HG02970 (cell line): ENCODE measurements around the gene DAB1.

ENCODE experiments used
- ATAC-seq: cut with Tn5 transposase; IDR thresholded peaks from one replicate; pipeline ENCODE4 v1.9.1; 2021; ENCODE audit warnings: mild to moderate bottlenecking, moderate library complexity, moderate number of reproducible peaks; ENCODE audit not compliant: unreplicated experiment, low FRiP score

Gene DAB1

DNA sequence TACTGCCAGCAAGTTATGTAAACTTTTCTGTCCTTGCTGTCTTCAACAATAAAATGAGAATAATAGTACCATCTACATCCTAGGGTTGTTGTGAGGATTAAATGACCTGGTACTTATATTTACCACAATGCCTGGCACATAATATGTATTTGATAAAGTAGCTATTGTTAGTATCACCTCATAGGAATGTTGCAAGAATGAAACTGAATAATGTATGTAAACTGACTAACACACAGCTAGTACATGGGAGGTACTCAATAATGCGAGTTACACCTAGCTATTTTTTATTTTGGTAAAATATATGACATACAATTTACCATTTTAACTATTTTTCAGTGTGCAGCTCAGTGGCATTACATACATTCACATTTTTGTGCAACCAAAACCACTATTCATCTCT, 289.1 kb downstream of the DAB1 start:
- ATAC-seq = no peak

DNA sequence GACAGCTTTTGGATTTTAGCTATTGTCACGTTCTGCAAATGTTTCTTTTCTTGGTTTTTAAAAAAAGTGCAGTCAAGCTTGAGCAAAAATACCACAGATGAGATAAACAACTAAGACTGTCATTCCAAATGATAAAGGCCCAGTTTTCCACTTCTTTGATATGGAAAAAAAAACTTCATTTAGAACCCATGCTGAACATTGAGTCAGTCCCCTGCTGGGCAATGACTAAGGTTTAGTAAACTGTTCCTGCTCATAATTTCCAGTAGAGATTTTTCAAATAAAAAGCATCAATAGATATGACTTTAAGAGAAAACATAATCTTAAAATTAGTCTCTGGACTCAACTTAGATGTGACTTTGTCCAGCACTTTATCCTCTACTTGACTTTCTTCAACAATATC, 290.2 kb downstream of the DAB1 start:
- ATAC-seq = no peak

DNA sequence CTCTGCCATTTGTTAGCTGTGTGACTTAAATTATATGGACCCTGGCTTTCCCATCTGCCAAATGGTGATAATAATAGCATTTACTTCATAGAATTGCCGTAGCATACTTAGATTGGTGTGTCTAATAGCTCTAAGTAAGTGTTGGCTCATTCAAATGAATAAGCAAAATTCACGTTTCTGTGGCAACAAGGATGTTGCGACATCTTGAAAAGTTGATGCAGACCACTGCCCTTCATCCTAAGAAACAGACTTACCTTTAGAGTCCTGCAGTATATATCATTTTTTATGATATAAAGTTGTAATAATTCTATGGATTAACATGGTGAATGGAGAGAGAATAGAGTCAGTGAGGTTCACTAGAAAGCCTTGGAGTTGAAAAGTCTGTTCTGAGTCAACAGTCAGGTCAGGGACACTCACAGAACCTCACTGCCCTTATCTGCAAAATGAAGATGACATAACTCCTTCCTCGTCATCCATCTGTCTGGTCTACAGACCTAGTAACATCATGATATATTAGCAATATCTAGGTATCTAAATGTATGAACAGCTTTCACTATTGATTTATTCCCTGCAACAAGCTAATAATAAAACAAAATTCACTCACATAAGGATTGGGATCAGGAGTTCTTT, 290.8 kb downstream of the DAB1 start:
- no peak for ATAC-seq

DNA sequence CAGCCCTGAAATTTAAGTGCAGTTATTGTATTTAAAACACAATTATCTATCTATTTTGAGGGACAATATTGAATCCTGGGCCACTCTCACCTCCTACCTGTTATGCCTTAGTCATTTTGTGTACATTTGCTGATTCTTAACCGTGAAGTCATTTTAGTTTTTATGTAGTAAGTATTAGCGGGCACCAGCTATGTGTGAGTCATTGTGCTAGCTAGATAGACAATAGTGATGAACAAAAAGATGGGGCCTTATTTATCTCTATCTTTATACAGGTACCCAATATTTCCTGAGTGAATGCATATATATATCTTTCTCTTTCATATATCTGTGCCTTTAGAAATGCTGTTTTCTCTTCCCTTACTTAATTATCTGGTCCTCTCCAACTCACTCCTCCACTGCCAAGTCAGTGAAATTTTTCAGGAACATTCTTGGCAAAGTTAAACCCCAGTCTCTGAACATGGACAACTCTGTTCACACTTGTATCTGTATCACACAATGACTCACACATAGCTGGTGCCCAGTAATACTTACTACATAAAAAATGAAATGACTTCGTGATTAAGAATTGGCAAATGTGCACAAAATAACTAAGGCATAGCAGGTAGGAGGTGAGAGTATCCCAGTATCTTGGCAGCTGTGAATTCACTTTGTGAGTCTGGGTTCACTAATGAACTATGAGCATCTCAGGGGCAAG, 292.0 kb downstream of the DAB1 start:
- ATAC-seq = no peak

DNA sequence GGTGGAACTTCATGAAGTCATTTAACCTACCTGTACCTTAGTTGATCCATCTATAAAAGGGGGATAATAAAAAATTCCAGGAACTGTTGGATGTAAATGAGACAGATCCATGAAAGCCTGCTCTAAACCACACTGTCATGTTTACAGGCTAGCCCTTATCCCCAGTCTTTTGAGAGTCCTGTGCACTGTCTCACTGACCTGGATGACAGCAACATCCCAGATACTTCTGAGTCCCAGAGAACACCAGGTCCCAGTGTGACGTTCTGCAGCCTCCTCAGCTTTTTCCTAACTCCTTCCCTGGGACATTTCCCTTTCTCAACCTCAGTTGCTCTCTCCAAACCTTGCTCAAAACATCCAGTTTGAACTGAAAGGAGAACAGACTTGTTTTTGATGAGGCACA, 292.6 kb downstream of the DAB1 start:
- ATAC-seq = no peak

DNA sequence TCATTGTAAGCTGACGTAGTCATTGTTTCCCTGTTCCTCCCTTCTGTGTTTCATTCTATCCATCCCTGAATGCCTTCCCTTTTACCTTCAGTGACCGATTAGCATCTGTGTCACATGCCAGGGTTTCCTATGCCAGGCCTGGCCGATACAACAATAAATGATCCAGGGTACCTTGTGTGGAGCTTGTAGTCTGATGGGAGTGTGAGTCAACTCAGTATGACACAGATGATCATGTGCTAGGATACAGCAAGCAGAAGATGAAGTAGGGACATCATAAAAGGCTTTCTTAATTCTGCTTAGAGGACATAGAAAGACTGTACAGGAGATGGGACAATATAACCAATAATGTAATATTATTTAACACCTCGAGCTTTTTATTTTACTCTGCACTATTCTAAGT, 294.0 kb downstream of the DAB1 start:
- no peak for ATAC-seq

DNA sequence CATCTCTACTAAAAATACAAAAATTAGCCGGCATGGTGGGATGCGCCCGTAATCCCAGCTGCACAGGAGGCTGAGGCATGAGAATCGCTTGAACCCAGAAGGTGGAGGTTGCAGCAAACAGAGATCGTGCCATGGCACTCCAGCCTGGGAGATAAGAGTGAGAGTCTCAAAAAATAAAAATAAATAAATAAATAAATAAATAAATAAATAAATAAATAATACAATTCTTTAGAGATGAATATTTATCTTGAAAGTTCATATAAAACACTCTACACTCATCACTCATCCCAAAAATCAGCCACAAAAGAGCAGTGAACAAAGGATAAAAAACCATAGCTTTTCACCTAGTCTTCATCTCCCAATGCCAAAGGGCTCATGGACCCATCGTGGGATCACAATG, 295.9 kb downstream of the DAB1 start:
- ATAC-seq = no peak

DNA sequence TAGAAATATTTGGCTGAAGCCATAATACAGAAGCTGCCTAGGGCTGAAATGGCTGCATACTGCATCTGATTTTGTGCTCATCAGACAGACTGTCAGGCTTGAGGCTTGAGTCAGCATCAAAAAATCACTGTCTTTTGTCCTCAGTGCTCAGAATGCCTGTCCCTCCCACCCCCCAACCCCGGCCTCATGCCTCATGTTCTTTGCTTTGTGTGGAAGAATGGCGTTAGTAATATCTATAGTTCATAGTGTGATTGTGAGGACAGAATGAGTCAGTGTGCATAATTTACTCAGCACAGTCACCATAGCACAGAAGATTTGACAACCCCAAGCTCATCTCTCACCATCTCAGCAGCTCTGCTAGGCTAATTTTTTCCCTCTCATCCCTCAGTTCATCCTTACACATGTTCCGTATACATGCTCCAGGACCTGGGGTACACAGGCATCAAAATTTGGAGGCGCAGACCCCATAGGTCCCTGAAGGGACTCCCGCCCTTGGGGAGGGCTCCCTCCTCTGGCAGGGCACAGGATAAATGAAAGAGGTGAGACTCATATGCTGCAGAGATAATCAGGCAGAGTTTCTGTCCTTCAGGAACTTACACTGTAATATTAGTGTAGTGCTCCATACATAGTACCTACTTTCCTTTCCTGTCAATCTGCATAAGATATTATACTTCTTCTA, 299.0 kb downstream of the DAB1 start:
- no peak for ATAC-seq

DNA sequence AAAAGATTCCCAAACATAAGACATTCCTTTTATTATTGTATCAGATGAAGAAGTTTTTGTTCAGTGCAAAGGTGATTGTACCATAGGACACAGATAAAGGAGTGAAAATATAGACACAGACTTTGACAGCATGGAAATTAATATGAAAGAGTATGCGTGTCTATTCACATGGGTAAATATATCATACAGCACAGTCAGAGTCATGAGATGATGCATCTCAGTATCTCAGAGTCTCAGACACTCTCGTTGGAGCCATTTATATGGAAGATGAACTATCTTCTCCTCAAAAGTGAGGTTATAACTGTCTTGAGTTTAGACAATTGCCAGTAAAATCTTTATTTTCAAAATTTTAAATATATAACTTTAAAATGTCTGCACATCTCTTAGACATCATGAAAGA, 299.7 kb downstream of the DAB1 start:
- ATAC-seq = no peak

DNA sequence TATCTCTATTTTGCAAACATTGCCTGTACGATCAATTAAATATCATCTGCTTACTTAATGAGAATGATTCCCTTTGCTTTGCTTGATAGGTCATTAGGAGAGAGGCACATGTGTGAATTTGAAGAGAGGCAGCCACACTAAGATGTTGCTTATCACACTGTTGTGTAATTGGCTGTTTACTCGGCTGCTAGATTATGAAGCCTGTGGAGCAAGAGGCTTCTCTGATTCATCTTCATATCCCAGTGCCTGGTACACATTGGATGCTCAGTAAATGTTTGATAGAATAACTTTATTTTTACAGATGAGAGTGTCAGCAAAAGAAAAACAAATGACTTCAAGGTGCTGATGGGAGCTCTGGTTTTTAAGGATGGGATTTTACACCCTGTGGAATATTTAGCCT, 301.8 kb downstream of the DAB1 start:
- ATAC-seq = no peak

DNA sequence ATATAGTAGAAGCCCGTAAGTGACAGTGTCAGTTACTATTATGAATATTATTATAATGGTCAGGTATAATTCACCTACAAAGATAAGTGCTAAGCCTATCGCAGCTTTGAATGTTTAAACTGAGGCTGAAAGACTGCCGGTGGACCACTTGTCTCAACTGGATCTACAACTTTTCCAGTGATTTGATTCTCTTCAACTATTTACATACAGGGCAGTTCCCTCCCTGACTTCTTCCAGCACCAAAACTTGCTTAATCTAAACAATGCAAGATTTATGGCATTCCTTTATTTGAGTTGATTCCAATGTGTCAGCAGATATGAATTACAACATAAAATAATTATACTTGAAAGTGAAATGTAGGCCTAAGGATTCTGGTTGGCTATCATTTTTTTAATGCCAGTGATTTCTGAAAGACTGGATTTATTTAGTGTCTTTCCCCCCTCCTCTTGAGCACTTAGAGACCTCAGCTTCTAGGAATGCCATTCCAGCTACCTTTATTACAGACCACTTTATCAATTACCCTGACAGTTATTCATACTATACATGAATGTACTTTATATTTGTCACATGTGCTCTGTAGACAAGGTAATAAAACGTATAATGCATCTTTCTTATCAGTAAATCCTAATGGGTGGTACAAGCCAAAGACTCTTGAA, 304.8 kb downstream of the DAB1 start:
- ATAC-seq = no peak

DNA sequence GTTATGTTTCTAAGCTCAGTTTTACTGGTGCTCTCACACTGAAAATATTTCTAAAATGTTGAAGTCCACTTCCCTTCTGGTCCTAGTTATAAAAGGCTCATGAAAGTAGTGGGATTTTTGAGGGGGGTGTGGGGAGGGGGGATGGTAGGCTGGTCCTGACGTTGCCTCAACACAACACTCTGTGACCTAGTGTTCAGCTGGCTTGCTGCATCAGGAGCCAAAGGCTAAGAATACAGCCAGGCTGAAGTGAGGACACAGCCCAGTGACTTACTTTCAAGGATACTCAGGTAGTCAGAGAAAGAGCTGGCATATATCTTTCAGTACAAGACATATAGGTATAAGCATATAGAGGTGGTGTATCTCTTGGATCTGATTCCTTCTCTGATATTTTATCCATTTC, 306.1 kb downstream of the DAB1 start:
- no peak for ATAC-seq

DNA sequence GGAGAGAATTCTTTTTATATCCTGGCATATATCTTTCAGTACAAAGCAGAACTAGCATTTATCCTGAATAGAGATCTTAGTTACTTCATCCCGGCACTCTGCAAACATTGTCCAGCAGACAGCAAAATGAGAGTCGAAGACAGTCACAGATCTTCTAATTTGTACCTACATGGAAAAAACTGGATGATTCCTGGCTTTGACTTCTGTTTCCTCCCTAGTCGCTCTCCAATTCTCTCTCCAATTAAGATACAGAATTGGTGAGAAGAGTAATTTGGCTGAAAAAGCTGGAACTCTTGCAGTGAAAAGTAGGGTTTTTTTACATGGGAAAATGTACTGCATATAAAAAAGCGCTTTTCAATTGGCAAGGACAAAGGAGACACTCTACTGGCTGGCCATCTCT, 307.0 kb downstream of the DAB1 start:
- no peak for ATAC-seq

DNA sequence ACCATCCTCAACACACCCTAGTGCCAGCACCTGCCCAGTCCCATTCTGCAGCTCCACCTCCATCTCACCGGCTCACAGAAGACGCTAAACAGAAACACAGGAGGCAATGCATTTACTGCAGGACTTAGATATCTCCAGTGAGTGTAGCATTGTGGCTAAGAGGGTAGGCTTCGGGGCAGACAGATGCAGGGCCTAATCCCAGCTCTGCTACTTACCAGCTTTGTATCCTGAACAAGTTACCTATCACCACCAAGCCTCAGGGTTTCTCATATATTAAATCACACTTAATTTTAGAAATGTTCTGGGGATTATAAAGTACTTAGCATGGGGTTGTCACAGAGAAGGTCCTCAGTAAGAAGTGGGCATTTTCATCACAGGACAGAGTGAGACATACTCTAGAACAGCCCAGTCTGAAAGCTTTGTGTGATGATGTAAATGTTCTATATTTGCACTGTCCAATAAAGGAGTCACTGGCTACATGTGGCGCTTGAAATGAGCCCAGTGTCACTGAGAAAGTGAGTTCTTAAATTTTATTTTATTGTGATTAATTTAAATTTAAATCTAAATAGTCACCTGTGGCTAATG, 308.7 kb downstream of the DAB1 start:
- no peak for ATAC-seq

DNA sequence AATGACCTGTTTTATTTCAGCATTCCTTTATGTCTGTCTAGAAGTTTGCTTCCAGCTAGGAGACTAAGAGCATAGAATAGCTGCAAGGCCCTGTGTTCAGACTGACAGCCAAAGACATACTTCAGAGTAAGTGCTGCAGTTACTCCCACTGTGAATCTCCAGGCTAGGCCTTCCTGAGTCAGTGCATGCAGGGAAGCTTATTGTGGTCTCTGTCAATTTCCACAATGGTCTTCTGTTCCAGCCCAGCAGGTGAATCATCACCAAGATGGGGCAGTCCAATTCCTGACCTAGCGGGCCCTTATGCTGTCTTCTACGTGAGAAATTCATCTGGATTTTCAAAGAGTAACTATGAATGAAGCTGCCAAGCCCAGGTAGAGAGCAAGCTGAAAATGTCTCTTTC, 311.7 kb downstream of the DAB1 start:
- ATAC-seq = no peak

DNA sequence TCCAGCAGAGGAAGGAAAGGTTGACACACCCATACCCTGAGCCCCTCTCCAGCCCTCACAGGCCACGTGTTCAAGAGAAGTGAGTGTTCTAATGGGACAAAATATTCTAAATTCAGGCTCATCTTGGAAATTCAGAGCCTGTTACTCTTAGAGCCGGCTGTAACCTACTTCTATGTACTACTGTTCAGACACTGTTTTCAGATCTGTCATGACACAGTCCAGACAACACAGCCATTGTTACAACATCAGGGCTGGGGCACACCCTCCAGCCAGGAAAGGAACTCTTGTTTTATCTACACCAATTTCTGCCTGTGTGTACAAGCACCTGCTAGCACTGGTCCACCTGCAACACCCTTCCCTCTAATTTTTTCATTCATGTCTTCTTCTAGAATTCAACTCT, 312.7 kb downstream of the DAB1 start:
- no peak for ATAC-seq

DNA sequence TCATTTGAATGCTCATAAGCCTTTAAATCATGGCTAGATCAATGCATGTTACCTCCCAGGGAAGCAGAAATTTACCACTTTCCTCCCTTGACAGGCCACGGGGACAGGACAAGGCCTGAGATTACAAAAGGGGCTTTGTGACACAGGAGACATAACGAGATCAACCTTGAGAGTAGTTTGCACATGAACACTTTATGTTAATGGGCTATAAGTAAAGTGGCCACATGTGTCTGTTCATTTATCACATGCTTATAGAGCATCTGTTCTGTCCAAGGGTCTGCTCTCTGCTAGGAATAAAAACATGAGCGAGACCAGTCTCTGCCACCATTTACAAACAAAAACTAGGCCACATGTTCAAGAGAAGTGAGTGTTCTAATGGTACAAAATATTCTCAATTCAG, 314.0 kb downstream of the DAB1 start:
- ATAC-seq = no peak

DNA sequence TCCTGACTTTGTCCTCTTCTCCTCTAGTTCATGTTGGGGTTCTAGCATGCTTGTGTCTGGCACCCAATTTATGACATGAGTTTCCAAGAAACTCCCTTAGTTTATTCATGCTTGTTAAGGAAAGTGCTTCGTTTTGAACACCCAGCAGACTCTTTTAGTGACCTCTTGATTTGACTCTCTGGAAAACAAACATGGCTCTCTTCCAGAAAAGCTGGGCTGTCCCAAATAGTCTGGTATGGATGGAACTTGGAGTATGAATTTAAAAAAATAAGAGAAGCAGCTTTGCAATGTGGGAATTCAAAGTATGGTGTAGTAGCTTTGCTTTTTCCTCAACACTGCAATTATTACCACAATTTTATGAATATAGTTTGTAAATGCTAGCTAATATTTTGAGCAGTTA, 314.6 kb downstream of the DAB1 start:
- ATAC-seq = no peak

DNA sequence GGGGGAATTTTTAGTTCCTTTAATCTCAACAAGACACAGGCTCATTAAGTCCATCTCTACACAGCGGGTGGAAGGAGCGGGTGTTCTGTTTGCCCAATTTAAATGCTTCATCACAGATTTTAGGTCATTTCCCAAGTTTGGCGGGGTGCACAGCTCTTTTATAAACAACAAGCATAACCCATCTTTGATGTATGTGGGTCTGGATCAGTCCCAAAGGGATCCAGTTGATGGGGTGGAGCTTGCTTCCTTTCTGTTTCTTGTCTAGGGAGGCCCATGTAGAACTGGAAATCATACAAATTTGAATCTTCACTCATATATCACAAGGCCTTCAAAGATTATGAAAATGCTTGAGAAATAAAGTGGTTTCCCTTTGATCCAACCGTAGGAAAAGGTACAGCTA, 317.6 kb downstream of the DAB1 start:
- no peak for ATAC-seq

DNA sequence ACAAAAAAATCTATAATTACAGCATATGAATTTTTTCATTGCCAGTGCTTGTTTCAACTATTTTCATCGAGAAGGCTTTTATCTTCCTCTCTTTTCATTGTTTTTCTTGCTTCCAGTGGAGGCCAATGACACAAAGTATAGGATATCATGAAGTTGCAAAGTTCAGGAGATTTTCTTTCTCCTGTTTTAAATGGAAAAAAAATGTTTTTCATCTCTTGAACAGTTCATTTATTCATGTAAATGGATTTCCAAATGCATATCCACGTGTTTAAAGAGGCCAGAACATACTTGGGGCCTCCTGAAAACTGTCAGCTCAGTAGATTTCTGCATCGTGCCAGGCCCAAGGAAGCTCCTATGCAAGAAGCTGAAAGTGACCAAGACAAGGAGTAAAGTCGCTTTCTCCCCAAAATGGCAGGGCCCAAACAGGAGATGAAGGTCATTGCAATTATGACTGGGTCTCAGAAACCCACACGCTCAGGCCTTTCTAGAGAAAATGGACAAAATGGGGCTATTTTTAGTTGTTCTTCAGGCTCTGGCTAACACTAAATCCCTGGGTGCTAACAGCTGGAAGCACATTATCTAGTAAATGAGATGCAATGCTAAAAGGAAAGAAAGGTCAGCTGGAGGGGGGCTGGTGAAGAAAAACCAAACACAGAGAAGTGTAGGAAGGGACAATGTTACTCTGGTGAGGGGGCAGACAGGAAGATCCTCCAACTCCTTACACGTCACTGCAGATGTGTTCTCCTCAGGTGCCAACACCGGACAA, 321.1 kb downstream of the DAB1 start:
- ATAC-seq = no peak
